Renal pelvis (tissue), 4 donors: Measurements from ENCODE around the gene SRD5A3. TPM values are rescaled to one million over a fixed set of nuclear protein-coding genes. Genes with fewer than 3 reads are reported as not detected.
"Not testable (repeated sequence)": the region's sequence is repeated elsewhere in the genome, so short reads cannot be mapped to it uniquely, and the experiment has no call there.

Experiments
- DNase-seq: peaks from one replicate; pipeline ENCODE4 v3.0.0-alpha.2; 2013
- polyA plus RNA-seq, 3 donors: library from polyadenylated mRNA; unstranded; fragments of 120-200 nt; gene quantifications; one replicate each; pipeline ENCODE4 v1.2.1, GENCODE V29; 2013; ENCODE audit not compliant: insufficient read length in 3 of 3

Gene SRD5A3
- polyA plus RNA-seq, 3 donors: 18.6 to 29.0 (median 21.7) TPM

DNA sequence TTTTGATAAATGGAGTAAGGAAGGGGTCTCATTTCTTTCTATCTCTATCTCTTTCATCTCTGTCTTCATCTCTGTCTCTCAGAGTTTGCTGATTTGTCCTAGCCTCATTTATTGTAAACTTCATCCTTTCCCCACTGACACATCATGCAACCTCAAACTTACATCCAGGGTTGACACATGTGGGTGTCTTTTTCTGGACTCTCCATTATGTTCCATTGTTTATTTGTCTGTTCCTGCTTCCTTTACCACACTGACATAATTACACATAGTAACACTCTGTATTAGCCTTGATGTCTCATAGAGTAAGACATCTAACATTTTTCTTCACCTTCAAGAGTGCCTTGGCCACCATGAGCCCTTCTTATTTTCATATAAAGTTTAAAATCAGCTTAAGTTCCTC, 8.1 kb upstream of the SRD5A3 start:
- DNase-seq: no peak

DNA sequence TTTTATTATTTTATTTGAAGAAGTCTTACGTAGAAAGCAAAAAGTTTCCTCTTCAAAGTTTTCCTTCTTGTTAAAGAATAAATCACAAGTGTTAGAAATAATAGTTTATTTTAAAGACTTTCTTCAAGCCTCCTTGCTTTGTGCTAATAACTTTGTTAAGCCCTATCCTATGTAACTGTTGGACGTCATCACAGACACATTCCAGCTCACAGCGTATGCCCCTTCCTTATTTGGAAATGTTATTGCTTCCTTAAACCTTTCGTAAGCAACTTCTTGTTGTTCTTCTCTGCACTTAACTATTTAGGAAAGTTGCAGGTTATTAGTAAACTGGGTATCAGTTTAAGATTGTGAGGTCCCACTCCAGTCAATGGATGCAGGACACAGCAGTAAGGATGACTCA, 7.6 kb upstream of the SRD5A3 start:
- no peak for DNase-seq

DNA sequence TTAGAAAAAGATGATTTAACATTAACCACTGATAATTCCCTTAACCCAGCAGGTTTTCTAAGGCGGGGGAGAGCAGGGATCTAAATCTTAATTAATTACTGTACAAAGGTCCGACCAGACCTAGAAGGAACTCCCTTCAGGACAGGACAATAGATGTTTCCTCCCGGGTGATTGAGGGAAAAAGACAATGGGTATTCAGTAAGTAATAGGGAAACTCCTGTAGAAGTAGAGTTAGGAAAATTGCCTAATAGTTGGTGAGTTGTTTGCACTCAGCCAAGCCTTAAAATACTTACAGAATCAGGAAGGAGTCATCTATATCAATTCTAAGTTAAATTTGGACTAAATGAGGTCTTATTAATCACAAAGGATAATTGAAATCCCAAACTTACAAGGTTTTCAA, 5.8 kb upstream of the SRD5A3 start:
- no peak for DNase-seq

DNA sequence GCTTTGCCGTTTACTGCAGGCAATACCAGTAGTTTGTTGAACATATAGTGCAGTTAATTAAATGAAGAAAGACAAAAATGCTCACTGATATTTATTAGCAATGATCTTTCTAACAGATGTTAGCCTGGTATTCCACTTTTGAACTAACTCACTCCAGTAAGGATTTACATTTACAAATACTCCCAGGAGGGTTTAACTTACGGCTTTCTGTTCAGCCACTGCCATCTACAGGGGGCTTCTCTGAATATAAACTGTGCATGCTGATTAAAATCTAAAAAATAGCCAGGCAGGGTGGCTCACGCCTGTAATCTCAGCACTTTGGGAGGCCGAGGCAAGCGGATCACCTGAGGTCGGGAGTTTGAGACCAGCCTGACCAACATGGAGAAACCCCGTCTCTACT, 2.2 kb upstream of the SRD5A3 start:
- DNase-seq: no peak

DNA sequence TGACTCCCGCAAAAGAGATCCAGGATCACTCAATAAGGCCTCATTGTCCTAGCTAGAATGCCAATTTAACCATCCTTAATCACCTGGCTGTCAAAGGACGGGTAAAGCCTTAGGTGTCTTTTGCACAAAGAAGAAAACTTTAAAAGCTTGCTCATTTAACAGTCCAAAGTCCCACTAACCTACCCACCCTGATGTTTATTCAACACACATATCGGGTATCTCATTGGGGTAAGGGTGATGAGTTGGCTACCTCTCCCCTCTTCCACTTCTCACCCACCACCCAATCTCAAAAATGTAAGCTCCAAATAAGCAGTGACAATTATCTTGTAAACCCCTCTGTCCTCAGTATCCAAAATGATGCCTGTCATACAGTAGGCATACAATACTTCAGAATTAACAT, 988 bp upstream of the SRD5A3 start:
- DNase-seq: no peak

DNA sequence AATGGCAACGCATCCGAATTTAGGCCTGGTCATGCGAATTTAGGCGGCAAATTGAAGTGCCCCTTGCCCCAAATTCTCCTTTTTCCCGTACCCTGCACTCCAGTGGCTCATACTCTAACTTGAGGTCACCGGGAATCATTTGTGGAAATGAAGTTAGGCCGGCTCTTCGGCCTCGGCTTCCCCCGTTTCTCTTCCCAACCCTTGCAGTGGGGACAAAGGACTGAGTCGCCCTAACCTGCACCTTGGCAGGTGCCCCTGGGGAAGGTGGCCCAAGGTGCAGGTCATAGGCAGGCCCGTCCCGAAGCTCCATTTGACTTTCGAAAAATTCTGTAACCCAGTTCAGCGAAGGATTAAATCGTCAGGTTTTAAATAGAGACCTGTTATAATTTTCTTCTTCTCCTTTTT, 811 bp downstream of the SRD5A3 start:
- DNase-seq: no peak

DNA sequence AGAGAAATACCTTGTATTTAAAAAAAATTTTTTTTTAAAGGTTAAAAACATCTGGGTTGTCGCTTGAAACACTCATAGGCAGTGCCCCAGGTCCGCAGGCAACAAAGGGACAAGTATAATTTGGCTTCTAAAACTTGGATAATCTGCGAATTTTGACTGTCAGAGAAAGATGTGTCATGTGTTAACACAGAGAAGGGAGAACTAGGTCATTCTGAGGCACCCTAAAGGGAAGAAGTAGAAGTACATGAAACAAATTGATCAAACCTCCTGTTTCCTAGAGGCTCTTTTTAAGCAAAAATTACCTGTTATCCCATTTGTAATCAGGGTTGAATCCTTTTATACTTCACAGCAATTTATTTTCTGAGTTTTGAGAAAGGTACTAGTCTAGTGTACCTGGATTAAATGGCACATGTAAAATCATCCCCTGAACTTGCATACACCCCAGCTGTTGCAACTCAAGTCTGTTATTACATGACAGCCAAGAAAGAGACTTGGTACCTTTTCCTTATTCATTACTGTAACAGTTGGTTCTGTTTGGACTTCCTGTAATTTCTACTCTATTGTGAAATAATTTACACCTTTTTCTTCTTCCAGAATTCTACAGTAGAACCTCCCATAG, 1.7 kb downstream of the SRD5A3 start:
- DNase-seq: no peak

DNA sequence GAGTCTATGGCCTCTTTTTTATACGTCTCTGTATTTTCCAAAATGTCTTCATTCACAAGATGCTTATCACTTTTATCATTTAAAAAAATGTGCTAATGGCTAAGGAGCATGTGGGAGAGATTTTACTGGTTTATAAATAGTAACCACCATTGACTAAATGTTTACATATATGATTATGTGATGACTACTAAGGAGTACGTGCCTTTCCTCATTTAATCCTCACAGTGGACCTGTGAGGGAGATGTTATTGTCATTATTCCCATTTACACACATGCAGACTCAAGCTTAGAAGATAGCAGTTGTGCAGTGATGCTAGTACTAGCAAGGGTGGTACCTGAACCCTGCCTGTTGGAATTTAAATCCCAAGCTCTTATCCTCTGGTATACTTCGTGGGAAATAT, 2.4 kb downstream of the SRD5A3 start:
- DNase-seq: no peak

DNA sequence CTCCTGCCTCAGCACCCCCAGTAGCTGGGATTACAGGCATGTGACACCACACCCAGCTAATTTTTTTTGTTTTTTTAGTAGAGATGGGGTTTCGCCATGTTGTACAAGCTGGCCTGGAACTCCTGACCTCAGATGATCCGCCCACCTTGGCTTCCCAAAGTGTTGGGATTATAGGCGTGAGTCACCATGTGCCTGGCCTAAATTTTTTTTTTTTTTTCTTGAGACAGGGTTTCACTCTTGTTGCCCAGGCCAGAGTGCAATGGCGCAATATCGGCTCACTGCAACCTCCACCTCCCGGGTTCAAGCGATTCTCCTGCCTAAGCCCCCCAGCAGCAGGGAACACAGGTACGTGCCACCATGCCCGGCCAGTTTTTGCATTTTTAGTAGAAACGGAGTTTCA, 4.8 kb downstream of the SRD5A3 start:
- not testable (repeated sequence) for DNase-seq

DNA sequence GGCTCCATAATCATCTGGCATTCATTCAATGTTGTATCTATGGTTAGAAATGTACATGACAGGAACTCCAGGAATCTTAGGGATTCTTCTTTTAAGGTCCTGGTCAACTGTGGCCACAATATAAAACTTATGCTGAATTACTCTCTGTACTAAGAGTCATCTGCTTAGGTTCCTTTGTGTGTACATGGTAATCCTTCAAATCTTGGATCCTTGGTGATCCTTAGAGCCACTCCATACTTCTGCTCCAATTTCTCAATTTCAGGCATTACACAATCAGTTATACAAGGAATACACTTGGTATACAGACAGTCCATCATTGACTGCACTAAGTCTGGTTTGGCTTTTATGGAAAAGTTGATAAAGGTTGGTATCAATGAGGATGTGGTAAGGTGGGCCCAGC, 5.8 kb downstream of the SRD5A3 start:
- DNase-seq: no peak

DNA sequence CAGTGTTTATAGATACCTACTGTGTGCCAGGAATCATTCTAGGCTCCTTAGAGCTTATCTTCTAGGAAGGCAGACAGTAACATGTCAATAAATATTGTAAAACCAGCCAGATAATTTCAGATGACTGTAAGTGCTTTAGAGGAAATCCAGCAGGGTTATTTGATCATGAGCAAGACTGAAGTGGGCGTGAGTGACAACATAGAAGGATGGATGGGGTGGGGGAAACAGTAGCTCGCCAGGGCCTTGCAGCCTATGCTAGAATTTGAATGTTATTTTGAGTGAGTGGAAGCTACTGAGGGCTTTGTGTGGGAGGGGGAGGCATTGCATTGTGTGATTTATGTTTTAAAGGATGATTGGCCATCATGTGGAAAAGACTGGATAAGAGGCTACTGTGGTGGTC, 6.7 kb downstream of the SRD5A3 start:
- DNase-seq: no peak

DNA sequence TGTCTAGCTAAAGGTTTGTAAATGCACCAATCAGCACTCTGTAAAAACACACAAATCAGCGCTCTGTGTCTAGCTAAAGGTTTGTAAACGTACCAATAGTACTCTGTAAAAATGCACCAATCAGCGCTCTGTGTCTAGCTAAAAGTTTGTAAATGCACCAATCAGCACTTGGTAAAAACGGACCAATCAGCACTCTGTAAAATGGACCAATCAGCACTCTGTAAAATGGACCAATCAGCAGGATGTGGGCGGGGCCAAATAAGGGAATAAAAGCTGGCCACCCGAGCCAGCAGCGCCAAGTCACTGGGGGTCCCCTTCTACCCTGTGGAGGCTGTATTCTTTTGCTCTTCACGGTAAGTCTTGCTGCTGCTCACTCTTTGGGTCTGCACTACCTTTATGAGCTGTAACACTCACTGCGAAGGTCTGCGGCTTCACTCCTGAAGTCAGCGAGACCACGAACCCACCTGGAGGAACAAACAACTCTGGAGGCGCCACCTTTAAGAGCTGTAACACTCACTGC, 7.2 kb downstream of the SRD5A3 start:
- DNase-seq: not testable (repeated sequence)

DNA sequence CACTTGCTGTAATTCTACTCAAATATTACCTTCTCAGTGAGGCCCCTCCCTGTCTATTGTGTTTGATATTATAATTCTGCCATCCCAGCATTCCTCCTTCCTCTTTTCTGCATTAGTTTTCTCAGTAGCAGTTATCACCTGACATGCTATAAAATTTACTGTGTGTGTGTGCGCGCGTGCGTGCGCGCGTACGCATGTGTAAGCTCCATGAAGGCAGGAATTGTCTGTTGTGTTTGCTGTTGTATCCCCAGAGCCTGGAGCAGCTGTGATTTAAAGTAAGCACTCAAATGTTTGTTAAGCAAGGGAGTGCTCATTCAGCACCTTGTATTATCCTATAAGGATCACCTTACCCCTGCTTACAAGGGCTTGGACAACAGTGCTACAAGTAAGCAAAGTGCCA, 8.6 kb downstream of the SRD5A3 start:
- DNase-seq: no peak

DNA sequence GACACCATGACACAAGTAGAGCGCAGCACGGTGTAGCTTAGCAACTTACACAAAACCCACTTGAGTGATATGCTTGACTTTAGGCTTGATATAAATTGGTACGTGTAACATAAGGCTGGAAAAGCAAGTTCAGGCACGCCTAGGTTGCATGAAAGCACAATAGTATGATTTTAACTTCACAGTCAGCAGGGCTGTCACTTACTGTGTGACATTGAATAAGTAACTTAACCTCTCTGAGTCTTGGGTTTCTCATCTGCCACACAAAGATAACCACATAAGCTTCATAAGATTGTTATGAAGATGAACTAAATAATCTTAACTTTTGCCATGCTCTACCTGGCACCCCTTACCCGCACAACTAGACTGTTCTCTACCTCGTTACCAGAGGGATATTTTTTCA, 9.5 kb downstream of the SRD5A3 start:
- no peak for DNase-seq

DNA sequence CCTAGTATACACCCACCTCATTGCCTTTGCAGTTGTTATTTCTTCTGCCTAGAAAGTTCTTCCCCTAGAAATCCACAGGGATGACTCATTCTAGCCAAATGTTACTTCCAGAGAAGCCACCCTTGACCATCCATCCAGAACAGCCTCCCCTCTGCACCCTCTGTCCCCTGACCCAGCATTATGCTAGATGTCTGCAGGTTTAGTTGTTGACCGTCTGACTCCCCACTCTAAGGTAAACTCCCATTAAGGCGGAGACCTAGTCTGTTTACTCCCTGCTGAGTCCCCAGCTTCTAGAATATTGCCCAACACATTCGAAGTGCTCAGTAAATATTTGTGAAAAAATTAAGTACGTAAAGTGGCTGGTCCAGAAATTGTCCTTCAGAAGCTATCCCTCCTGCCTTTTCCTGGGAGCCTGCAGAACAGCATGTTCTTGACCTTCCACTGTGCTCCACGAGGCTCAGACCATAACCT, 11.0 kb downstream of the SRD5A3 start:
- no peak for DNase-seq

DNA sequence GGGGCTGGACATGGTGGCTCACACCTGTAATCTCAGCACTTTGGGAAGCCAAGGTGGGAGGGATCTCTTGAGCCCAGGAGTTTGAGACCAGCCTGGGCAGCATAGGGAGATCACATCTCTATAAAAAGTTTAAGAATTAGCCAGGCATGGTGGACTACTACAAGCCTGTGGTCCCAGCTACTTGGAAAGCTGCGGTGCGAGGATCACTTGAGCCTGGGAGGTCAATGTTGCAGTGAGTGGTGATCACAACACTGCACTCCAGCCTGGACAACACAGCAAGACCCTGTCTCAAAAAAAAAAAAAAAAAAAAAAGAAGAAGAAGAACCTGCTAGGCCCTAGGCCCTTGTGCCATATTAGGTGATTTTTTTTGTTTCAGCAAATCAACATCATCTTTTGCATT, 12.2 kb downstream of the SRD5A3 start:
- no peak for DNase-seq

DNA sequence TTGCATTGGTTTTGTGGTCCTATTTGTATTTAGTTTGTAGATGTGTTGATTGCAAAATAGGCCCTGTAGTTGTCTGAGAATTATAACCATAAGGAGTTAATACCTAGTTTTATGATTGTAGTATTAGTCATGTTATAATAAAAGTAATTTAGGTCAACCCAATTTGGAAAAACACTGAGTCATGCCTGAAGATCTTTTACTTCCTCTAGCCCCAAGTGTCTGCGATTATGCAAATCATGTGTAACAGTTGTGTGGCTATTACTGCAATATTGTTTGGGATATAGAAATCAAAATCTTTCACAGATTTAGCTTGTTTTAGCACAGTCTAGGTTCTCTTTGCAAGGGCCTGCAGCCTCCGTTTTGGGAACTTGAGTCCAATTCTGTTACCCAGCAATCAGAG, 12.6 kb downstream of the SRD5A3 start:
- no peak for DNase-seq

DNA sequence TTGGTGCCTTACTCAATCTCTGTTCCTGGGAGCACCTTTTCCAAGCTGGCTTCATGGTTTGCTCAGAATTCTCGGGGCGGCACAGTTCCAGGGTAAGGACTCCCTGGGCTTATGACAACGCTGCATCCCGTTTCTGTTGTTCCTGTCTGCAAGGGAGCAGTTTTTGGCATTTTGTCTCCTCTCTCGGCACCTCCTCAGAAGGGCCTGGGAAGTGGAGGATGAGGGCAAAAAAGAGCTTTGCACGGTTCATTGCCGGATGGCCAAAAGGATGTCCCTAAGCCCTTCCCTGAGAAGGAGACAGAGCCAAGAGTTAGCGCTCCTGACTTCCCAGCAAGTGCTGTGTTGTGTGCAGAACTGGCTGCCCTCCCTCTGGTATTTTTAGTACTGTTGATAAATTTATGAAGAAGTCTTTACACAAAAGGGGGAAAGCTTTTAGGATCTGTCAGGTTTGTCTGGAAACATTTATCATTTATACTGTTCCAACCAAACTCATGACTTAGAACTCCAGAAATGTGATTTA, 13.4 kb downstream of the SRD5A3 start:
- no peak for DNase-seq

DNA sequence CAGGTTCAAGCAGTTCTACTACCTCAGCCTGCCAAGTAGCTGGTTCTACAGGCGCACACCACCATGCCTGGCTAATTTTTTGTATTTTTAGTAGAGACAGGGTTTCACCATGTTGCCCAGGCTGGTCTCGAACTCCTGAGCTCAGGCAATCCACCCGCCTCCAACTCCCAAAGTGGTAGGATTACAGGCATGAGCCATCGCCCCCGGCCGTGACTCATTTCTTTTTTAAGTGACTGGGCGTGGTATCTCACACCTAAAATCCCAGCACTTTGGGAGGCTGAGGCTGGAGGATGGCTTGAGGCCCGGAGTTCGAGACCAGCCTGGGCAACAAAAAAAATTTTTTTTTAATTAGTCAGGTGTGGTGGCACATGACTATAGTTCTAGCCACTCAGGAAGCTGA, 16.9 kb downstream of the SRD5A3 start:
- not testable (repeated sequence) for DNase-seq

DNA sequence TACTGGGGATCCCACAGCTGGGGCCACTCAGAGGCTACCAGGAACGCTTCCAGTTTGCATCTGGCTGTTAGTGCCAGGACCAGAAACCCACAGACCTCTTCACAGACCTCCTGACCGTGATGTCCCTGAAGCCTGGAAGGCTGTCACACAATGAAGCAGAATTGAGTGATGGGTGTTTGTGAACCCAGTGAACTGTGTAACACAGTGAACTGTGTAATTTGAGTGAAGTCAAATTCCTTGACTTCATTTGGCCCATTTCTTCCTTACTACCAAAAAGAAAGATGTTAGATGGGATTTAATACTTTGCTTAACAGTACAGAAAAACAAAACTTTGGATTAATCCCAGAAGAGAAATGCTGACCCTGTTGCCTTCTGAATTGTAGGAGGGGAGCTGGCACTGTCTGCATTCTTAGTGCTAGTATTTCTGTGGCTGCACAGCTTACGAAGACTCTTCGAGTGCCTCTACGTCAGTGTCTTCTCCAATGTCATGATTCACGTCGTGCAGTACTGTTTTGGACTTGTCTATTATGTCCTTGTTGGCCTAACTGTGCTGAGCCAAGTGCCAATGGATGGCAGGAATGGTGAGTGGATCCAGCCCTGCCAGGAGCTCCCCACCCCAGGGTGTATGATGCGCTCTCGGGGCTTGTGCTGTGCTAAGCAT, 17.8 kb downstream of the SRD5A3 start:
- DNase-seq: peak; percentile 43

DNA sequence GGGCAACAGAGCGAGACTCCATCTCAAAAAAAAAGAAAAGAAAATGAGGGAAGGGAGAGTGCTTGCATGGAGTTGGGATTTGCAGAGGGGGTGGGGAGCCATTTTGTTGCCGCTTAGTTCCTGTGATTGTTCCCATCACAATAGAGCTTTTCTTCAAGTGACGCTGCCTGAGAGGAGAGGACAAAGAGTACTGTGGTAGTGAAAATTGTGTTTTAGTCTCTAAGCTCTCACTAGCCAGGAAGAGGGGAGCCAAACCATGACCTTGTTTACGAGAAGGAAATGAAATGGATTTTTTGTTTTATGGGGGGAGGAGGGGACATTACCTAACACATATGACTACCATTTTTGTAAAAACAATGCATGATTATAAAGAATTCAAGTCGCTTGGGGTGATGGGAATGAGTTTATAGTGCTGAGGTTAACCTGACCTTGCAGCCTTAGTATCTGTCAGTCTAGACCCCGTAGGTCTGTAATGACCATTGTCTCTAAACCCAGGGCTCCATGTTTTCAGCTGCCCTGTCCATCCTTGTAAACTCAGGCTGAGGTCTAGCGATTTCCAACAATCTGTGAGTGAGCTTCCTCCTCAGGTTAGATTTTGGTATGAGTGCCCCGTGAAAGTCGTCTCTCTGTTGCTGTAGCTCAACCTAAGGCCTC, 18.8 kb downstream of the SRD5A3 start:
- DNase-seq: no peak

DNA sequence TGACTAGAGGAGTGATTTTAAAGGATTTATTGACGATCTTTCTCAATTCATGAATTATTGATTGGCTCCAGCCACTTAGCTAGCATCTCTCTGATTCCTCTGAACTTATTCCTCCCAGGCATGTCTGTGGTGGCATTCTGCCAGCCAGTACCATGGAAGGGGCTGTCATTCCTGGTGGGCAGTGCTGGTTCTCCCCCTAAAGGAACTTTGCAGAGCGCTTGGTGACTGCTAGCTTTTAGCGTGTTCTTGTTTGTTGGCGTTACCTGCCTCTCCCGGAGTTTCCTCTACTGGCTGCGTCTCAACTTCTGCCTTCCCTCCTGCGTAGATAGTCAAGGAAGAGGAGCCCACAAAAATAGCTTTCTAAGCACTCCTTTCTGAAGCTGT, 19.3 kb downstream of the SRD5A3 start:
- no peak for DNase-seq

DNA sequence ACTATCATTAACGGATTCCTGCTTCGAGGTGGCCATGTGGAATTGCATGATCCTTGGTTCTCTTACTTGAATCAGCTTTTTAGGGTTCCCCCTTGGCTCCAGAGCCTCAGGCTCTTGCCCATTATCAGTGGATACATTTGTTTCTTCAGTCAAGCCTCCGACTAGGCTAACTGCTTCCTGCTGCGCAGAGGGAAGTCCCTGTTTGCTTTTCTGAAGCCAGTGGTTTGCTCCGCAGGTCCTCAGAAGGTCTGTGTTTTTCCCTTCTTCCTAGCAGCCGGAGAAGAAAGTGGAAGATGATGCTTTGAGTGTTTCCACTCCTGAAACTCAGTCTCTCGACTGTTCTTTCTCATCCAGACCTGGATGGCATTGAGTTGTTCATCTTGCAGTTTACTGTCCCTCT, 20.6 kb downstream of the SRD5A3 start:
- no peak for DNase-seq
